Activated CD8-positive, alpha-beta memory T cell treated with anti-CD3 and anti-CD28 coated beads, Interleukin-2, amount 50 U/mL, for 48 hours (primary cell): Measurements from ENCODE around the gene THY1.
A peak's percentile ranks its signal among the peaks of the same experiment; 100 is the strongest.
"Not testable (repeated sequence)": the region's sequence is repeated elsewhere in the genome, so short reads cannot be mapped to it uniquely, and the experiment has no call there.

Experiments
- DNase-seq: peaks from one replicate; pipeline ENCODE4 v3.0.0-alpha.2; 2020

Gene THY1

DNA sequence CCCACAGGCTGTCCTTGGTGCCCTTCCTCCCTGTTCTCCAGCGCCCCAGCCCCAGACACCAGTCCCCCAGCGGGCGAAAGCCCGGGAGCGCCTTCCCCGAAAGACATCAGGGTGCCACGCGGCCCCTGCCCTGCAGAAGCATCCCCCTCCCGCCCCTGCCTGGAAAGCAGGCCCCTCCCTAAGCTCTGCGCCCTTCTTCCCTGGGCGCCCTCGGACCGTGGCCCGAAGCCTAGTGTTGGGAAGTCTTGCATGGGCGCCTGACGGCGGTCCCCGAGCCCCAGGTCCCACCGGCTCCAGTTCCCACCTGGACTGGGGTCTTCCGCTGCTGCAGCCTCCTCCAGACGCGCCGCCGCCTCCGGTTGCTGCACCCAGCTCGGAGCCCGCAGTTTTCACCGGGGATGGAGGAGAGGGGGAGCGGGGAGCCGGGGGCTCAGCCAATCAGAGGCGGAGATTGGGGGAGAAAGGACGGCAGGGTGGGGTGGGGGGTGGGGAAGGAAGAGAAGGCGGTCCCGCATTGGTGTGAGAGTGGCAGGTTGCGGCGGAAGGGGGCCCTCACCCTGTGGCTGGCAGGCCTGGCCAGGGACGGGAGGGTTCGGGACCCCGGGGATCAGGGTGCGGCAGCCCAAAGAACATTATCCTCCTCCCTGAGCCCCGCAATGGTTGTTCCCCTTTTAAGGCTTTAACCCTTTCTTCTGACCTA, at the start of gene THY1:
Gene THY1, minus strand, starts transcription at position 364 of the 700 bp plus-strand sequence. CDS start 2,267 bp downstream, outside the sequence.
- DNase-seq = no peak

DNA sequence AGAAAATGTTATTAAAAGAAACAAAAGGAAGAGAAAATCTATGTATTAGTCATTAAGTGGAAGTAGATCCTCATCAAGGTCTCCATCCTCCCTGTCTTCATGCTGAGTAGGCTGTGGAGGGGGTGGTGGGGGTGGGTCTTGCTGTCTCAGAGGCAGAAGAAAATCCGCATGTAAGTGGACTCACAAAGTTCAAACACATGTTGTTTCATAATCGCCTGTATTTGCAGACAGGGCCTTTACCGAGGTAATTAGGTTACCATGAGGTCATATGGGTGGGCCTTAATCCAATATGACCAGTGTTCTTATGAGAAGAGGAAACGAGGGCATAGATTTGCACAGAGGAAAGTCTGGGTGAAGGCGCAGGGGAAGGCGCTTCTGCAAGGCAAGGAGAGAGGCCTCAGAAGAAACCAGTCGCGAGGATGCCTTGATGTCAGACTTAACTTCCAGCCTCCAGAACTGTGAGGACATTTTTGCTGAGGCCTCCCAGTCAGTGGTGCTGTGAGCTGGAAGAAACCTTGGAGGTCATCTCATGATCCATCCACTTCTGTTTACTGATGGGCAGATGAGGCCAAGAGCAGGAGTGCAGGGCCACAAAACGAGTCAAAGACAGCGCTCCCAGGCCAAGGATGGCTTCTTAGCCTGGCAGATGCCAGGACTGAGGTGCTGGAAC, 49.3 kb upstream of the THY1 start:
- peak; percentile 32 for DNase-seq

DNA sequence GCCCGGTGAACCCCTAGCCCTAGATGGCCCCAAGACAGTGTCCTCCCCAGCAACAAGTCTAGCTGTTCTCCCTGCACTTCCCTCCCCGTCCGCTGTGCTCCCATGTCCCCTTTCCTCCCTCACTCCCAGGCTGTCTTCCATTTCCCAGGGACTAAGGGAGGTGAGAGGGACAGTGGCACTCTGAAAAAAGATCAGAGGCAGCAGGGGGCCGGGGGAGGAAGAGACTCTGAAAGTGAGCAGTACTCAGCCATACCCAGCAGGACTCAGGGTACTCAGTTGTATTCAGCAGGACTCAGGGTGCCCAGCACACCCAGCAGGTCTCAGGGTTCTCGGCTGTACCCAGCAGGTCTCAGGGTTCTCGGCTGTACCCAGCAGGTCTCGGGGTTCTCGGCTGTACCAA, 48.4 kb upstream of the THY1 start:
- DNase-seq = peak; percentile 25

DNA sequence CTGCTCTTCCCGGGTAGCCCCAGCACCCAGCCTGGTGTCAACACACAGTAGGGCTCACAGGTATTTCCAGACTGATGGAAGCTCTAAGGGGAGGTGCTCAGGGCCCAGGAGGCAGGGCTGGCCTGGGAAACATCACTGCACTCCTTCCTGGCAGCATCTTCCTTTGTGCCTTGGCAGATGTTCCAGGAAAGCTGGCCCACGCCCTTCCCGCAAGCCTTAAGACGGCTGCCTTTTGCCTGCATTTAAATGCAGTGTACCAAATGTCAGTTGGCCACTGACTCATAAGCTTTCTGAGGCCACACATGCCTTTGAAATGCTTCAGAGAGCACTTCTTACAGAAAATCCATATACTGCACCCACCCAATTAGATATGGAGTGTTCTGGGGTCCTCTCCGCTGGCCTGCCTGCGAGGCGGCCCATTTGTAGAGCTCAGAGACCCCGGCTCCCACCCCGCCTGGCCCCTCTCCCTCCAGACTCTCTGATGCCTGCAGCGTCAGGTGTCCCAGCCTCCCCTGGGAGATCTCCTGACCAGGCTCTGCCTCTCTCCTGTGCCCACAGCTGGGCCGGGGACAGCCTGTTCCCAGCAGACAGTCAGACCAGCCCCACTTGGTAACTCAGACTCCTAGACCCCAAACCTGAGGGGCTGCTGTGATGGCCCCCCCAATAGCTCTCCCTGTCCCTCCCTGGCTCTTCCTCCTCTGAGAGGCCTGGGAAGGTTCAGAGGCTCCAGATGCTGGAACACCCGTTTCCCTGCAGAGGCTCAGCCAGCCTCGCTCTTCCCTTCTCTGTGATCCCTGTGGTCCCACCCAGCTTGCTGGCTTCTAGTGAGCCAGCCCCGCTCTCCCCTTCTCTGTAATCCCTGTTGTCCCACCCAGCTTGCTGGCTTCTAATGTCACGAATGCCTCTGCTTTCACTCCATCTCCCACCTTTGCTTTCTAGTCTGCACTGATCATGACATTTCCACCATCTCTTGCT, 47.6 kb upstream of the THY1 start:
- DNase-seq = peak; percentile 30

DNA sequence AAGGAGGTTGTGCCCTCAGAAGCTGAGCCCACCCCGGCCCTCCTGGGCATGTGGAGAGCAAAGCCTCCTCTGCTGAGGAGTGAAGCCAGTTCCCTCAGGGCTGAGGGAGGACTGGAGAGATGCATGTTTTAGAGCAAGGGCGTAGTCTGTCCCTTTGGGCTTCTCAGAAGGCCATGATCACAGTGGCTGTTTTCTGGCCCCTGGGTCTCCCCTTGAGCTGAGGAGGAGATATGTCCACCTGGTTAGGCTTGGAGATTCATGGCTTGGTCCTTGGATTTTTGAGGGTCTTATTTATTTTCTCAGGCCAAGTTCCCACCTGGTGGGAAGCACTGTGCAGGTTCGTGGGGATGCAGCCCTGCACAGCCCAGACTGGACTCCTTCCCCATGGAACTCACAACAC, 46.5 kb upstream of the THY1 start:
- peak; percentile 28 for DNase-seq

DNA sequence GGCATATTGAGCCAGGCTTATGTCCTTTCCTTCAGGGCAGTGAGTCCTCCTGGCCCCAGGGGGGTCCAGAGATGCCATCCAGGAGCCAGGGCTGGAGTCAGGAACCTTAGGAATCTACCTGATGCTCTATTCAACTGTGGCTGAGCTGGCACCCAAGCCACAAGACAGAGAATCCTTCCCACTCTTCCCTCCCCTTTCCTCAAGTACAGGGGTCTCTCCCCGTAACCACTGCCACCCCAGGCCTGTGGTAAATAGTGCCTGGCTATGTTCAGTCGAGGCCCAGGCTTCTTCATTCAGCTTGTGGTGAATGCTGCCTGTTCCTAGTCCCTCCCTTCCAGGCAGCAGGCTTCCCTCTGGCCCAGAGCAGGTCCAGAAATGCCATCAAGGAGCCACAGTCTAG, 45.5 kb upstream of the THY1 start:
- no peak for DNase-seq

DNA sequence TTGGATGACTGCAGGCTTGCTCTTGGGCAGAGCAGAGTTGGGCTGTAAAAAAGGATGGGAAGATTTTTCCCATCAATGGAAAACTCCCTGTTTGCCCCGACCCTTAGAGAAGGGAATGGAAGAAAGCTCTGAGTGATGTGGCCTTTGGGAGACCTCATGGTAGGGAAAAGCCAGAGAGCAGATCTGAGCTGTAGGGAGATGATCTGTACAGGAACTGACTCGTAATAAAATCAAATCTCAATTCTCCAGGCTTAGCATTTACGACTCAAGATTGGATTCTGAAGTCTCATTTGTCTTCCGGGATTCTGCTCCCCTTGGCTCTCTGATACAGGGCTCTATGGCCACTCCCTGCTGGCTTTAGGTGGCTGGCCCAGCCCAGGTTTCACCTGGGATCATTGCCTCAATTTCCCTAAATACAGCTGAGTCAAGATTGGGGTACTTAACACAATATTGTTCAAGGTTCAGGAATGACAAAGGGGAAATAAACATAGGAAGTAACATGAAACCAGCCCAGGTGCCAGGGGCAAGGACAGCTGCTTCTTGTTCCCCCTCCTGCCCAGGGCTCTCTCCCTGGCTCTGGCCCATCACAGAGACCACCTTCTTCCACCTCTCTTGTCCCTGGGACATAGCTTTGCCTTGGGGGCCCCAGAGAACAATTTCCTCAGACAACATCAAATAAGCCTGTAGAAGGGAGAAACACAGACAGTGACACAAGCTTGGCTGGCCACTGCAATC, 38.4 kb upstream of the THY1 start:
- DNase-seq = no peak

DNA sequence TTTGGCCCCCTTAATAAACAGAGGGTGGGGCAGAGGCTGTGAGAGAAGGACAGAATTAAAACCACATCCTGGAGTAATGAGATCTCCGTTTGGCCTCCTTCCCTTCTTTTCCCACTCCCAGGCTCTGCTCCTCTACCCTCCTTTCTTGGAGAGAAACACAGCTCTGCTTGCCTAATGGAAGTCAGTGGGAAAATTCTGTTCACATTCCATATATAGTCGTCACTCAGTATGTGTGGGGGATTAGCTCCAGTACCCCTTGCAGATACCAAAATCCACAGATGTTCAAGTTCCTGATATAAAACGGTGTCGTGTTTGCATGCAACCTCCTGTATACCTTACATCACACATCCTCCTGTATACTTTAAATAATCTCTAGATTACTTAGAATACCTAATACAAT, 37.6 kb upstream of the THY1 start:
- no peak for DNase-seq

DNA sequence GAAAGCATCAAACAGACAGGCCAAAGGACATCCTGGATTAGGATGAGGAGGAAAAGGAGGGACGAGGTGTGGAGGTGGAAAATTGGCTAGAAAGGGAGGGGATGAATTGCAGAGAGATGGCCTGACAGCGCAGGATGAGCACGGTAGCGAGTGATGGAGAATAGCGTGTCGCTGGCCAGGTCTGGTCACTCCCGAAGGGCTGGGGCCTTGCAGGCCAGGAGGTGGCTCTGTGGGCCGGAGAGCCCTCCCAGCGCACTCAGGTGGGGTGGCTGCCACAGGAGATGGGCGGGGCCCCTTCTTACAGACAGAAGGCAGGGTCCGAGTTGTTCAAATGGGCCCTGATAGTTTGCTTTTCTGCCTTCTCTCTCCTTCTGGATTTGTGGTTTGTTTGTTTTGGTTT, 37.1 kb upstream of the THY1 start:
- no peak for DNase-seq

DNA sequence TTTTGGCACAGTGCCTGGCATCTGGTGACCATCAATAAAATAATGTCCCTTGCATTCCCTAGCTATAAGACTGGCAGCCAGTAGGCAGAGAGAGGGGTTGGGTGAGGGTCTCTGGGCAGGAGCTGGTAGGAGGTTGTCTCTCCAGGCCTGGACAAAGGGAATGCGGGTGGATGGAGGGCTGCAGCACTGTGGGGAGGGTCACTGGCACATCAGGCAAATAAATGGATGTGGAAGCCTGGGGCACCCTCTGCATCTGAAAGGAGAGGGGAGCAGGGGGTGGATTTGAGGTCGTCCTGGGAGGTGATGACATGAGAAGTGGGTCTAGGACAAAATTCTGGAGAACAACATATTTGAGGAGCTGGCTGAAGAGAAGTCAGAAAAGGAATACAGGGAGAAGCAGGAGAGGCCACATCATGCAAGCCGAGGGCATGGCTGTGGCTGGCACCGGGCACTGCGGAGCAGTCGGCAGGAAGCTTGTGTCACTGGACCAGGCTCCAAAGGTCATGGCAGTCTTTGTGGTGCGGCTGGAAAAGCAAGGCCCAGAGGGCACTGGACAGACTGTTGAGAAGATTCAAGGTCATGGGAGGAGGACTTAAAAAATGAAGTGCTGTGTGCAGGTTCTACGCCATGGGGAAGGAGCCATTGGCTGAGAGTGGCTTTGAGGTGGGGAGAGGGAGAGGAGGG, 36.5 kb upstream of the THY1 start:
- DNase-seq = no peak

DNA sequence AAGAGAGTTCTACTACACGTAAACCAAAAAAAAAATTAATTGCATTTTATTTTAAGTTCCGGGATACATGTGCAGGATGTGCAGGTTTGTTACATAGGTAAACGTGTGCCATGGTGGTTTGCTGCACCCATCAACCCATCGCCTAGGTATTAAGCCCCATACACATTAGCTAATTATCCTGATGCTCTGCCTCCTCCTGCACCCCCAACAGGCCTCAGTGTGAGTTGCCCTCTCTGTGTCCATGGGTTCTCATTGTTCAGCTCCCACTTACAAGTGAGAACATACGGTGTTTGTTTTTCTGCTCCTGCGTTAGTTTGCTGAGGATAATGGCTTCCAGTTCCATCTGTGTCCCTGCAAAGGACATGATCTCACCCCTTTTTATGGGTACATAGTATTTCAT, 32.7 kb upstream of the THY1 start:
- not testable (repeated sequence) for DNase-seq

DNA sequence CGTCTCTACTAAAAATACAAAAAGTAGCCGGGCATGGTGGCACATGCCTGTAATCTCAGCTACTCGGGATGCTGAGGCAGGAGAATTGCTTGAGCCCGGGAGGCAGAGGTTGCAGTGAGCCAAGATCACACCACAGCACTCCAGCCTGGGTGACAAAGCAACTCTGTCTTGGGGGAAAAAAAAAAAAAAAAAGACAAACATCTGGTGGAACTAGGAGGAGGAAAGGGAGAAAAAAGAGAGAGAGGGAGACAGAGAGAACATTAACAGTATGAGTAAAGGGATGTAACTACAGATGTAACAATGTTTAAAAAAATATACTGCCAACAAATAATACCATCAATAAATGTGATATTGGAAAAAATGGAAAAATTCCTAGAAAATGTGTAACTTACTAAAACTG, 32.3 kb upstream of the THY1 start:
- DNase-seq = not testable (repeated sequence)

DNA sequence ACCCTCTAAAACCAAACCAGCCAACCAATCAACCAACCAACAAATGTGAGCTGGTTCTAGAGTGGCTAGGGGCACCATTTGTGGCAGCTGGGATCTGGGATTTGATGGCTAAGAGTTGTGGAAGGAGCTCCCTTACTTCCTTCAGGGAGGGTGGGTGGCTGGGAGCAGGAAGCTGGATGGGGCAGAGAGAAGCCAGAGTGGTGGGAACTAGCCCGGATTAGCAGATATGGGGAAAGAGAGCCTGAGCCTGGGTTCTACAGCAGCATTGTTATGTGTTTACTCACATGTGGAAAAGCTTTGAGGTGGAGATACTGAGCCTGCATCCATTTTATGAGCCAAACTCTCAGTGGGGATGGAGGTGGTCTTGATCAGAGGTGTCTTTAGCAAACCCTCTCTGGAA, 30.9 kb upstream of the THY1 start:
- no peak for DNase-seq

DNA sequence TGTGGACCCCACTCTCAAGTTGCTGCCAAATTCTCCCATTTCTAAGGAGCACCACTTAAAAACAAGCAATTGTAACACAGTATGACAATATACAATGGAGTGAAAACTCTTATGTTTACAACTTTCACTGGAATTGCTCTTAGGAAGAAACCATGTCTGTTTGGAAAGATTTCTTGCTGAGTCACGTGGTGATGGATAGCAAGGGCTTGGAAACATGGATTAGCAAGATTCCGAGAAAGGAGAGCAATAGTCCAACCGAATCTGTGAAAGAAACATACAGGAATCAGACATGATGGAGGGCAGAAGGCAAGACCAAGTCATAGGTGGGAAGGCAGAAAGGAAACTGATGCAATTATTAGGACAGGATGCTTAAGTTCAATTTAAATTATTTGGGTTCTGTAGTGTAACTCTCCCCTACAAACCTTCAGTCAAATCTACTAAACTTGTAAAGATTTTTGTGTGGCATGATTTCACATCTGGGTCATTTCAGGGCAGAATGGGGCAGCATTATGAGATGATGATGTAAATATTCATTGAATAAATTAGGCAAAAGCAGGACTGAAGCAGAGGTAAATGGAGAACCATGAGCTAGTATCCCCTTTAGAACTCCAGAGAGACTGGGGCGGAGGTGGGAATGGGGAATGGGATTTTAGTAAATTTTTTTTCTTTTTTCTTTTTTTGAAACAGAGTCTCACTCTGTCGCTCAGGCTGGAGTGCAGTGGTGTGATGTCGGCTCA, 27.8 kb upstream of the THY1 start:
- DNase-seq = no peak

DNA sequence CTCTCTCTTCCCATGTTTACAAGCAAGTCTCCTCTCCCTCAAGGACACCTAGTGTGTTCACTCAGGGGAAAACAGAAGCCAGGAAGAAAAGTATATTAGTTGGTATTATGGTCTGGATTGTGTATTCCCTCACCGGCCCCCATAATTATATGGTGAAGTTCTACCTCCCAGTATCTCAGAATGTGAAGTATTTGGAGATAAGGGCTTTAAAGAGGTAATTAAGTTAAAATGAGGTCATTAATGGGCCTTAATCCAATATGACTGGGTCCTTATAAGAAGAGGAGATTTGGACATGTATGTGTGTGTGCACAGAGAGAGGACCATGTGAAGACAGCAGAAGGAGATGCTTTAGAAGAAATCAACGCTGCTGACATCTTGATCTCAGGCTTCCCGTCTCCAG, 26.5 kb upstream of the THY1 start:
- no peak for DNase-seq

DNA sequence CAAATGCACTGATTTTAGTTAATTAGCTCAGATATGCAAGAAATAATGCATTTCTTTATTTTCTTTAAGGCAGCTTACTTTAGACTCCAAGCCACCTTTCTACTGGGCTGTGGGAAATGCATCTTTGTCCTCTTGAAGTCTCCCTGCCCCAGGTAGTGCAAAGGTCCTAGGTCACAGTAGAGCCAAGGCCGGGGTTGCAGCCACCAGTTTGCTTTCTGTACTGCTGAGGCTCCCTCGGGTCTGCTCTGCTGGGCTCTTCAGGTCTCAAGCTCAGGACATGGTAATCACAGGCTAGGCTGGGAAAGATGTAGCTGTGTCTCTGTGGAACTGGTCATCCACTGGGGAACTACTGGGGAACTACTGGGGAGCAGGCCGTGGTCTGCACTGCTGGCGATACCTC, 25.4 kb upstream of the THY1 start:
- DNase-seq = no peak

DNA sequence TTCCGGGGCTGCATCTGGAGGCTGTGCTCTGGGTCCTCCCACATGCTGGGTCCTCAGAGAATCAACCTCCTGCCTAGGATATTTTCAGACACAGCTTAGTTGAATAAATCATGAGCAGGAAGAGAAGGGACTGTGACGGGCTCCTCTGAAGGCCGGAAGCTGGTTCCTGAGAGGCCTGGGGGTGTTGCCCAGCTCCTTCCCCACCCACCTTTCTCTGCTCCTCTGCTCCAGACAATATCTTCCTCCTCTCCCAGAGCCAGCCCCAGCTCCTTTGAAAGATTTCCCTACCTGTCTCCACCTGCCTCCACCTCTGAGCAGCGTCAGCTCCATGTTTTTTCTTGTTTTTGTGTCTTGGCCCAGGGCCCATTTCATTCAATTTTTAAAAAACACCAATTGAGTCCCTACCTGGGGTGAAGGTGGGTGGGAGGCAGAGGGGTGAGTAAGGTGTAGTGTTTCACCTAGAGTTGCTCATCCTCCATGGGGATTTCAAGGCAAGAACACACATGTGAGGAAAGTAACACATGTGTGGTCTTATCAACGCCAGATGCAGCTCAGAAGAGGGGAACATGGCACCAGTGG, 24.8 kb upstream of the THY1 start:
- no peak for DNase-seq

DNA sequence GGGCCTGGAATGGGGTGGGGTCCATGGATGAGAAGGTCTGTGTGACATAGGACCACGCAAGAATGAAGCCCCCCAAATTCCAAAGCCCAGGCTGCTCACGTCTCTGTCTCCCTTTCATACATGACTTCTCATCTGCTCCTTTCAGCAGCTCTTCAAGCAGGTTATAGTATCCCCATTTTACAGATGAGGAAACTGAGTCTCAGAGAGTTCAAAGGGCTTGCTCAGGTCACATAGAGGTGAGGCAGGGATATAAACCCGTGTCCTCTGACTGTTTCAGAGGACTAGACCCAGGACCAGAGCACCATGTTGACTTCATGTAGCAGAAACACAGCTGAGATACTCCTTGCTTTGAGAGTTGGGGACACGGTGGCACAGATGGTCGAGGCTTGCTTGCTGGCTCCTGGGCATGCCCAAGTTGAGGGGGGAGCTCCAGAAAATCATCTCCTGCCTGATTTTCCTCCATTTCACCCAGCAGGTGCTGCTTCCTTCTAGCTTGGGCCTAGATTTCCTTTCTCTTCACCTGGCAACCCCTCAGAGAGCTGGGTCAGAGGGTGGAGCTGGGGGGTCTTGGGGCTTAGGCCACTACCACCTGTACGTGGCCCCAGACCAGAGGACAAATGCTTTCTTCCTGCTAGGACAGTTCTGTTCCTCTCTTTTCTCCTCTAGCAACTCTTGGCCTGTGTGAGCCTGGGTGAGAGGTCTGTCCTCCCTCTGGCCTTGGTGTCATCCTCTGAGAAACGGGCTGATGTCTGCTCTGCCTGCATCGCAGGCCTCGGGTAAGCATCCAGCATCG, 24.1 kb upstream of the THY1 start:
- no peak for DNase-seq

DNA sequence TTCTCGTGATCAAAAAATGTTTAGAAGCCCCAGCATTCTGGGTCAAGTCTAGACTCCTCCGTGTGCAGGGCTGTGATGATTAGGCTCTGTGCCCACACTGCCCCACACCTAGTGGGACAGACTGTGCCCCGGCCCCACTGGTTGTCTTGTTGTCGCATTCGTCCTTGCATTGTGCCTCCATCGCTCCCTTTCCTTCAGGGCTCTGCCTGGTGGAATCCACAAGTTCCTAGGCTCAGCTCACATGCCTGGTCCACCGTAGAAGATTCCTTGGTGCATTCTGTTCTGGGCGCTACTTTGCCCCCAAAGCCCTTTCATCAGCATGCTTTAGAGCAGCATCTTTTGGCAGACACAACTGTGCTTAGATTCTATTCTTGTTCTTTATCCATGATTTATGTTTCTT, 23.5 kb upstream of the THY1 start:
- DNase-seq = no peak

DNA sequence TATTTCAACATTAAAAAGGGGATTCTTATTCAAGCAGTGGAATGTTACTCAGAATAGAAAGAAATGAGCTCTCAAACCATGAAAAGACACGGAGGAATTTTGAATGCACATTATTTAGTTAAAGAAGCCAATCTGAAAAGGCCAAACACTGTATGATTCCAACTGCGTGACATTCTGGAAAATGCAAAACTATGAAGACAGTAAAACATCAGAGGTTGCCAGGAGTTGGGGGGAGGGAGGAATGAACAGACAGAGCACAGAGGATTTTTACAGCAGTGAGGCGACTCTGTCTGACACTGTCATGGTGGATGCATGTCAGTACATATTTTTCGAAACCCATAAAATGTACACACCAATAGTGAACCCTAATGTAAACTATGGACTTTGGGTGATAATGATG, 22.9 kb upstream of the THY1 start:
- no peak for DNase-seq
